Activated B cell treated with CpG ODN at 0.5 μM for 24 hours (primary cell): ENCODE measurements around the gene ANGPTL4. TPM values are rescaled to one million over a fixed set of nuclear protein-coding genes. Genes with fewer than 3 reads are reported as not detected.

ENCODE experiments used
- ATAC-seq: fragments of 200-7000 bp; cut with Tn5 transposase; one replicate; pipeline ENCODE4 v1.10.0; 2021; ENCODE audit warnings: low read depth, mild to moderate bottlenecking, moderate library complexity
- CTCF ChIA-PET: fragments of 350-600 bp; sonication (Branson Sonifier 250); formaldehyde crosslinking; loops from one replicate; lab custom pipeline; 2021; ENCODE audit warnings: antibody characterized with exemption; lab: Charles Lee
- POLR2A ChIA-PET: fragments of 350-600 bp; sonication (Branson Sonifier 250); formaldehyde crosslinking; loops from one replicate; lab custom pipeline; 2021; ENCODE audit warnings: antibody characterized with exemption; lab: Charles Lee
- DNase-seq: peaks from one replicate; pipeline ENCODE4 v3.0.0; 2022
- H3K27ac Mint-ChIP-seq: one replicate; pipeline ENCODE4 v1.8.0; 2020; ENCODE audit warnings: mixed read lengths
- H3K27me3 Mint-ChIP-seq: one replicate; pipeline ENCODE4 v1.8.0; 2021; ENCODE audit warnings: mixed read lengths
- H3K36me3 Mint-ChIP-seq: one replicate; pipeline ENCODE4 v1.8.0; 2021; ENCODE audit warnings: low read depth, mixed read lengths
- H3K4me1 Mint-ChIP-seq: one replicate; pipeline ENCODE4 v1.8.0; 2021; ENCODE audit warnings: mixed read lengths
- H3K4me3 Mint-ChIP-seq: one replicate; pipeline ENCODE4 v1.8.0; 2020; ENCODE audit warnings: mild to moderate bottlenecking, mixed read lengths
- H3K9me3 Mint-ChIP-seq: one replicate; pipeline ENCODE4 v1.8.0; 2020; ENCODE audit warnings: mixed read lengths
- intact Hi-C: fragments of 100-400 bp; cut with micrococcal nuclease; formaldehyde crosslinking; loops from one replicate; pipeline ENCODE4 v1.15.1; 2024
- total RNA-seq: library from RNA; stranded (reverse); gene quantifications from 2 replicates; pipeline ENCODE4 v1.2.3, GENCODE V29; 2022
- TF ChIP-seq, protein P1 (sequence below): fragments of 200-600 bp; IDR thresholded peaks from one replicate; pipeline ENCODE4 v1.8.0; 2022; ENCODE audit warnings: antibody characterized with exemption, mild to moderate bottlenecking

ANGPTL4 gene
- total RNA-seq, 1 donor from 2014 or later = not detected

DNA sequence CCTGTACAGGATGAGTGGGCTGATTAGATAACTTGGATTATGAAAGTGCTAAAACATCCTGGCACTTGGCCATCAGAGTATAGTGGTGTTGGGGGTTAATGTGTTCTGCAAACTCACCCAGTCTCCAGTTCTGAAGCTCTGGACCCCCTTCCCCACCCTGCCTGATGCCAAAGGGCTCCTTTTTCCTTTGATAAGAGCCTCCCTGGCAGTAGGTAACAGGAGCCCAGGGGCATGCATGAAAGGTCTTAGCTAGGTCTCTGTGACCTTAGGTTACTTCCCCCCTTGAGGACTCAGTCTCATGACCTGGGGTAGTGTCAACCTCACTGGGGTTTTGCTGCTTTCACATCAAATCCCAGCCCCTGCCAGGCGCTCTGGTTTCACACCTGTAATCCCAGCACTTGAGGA, 40.2 kb upstream of the ANGPTL4 start:
- H3K36me3 Mint-ChIP-seq = peaks cover 36% of the 10 kb centered on the region
- peak overlapping the region; percentile 4 for H3K4me3 Mint-ChIP-seq
- peaks cover 9% of the 10 kb centered on the region for H3K27me3 Mint-ChIP-seq
- no peaks in the 10 kb centered on the region for H3K9me3 Mint-ChIP-seq
- peaks cover 37% of the 10 kb centered on the region for H3K4me1 Mint-ChIP-seq
- intact Hi-C loops = loop anchor here (10.0 kb wide), 1 partner anchor 59 kb away; no protein-coding TSS in a partner anchor
- TF ChIP-seq, protein P1, sequence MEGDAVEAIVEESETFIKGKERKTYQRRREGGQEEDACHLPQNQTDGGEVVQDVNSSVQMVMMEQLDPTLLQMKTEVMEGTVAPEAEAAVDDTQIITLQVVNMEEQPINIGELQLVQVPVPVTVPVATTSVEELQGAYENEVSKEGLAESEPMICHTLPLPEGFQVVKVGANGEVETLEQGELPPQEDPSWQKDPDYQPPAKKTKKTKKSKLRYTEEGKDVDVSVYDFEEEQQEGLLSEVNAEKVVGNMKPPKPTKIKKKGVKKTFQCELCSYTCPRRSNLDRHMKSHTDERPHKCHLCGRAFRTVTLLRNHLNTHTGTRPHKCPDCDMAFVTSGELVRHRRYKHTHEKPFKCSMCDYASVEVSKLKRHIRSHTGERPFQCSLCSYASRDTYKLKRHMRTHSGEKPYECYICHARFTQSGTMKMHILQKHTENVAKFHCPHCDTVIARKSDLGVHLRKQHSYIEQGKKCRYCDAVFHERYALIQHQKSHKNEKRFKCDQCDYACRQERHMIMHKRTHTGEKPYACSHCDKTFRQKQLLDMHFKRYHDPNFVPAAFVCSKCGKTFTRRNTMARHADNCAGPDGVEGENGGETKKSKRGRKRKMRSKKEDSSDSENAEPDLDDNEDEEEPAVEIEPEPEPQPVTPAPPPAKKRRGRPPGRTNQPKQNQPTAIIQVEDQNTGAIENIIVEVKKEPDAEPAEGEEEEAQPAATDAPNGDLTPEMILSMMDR = no peak
- ChIA-PET POLR2A (interaction anchor here (0.5 to 2.0 kb wide), 5 partner anchors 57 to 257 kb away, joined by 3 to 6 read pairs (median 5); partner anchors contain the start of gene MARCHF2), CTCF (interaction anchor here (1.0 kb wide), 1 partner anchor 30 kb away, joined by 3 read pairs; no protein-coding TSS in a partner anchor)
- no peak for DNase-seq
- ATAC-seq = no peak
- no peak overlapping the region for H3K27ac Mint-ChIP-seq

DNA sequence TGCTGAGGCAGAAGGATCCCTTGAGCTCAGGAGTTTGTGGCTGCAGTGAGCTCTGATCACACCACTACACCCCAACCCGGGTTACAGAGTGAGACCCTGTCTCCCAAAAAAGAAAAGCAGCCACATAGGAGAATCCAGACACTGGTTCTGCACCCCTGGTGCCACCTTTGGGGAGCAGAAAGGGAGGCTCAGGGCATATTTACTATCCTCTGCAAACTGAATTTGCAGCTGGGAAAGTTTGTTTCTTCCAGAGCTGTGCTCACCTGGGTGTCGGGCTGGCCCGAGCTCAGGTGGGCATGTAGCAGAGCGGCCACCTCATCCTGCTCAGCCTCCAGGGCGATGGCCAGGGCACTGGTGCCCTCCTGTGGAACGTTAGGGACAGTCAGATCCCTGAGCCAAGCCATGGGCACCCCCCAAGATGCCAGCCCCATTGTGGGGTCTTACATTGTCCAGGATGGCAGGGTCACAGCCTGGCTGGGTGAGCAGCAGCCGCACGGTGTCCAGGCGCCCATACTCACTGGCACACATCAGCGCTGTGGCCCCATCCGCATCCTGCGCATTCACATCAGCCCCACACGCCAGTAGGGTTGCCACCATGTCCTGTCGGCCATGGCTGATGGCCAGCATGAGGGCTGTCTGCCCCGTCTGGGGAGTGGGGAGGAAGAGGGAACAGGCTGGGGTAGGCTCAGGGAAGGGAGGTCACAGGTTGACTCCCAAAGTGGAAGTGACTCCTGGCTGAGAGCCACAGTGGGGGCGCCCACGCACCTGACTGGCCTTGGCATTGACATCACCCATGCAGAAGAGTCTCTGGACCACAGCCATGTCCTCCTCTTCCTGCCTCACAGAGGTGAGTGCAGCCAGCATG, 39.5 kb upstream of the ANGPTL4 start:
- TF ChIP-seq, protein P1 = no peak
- Mint-ChIP-seq H3K4me3 (no peak overlapping the region), H3K36me3 (peaks cover 36% of the 10 kb centered on the region), H3K27ac (no peak overlapping the region), H3K4me1 (peaks cover 37% of the 10 kb centered on the region), H3K9me3 (no peaks in the 10 kb centered on the region), H3K27me3 (peaks cover 9% of the 10 kb centered on the region)
- ChIA-PET POLR2A (interaction anchor here (0.5 to 1.2 kb wide), 7 partner anchors 15 to 256 kb away, joined by 3 to 5 read pairs (median 4); no protein-coding TSS in a partner anchor), CTCF (interaction anchor here (1.0 kb wide), 1 partner anchor 29 kb away, joined by 3 read pairs; no protein-coding TSS in a partner anchor)
- no peak for ATAC-seq
- no peak for DNase-seq
- intact Hi-C loops = loop anchor here (10.0 kb wide), 1 partner anchor 60 kb away; no protein-coding TSS in a partner anchor

DNA sequence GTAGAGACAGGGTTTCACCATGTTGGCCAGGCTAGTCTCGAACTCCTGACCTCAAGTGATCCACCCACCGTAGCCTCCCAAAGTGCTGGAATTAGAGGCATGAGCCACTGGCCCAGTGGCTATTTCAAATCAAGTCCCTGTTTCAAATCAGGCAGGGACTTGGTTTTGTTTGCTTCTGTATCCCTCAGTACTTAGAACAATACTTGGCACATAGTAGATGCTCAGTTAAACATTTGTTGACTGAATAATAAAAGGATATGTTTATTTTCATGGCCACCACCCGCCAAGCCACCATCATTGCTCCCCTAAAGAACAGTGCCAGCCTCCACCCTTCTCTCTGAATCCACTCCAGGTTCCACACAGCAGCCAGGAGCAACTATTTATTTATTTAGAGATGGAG, 38.5 kb upstream of the ANGPTL4 start:
- Mint-ChIP-seq H3K27ac (no peak overlapping the region), H3K4me3 (no peak overlapping the region), H3K9me3 (no peaks in the 10 kb centered on the region), H3K4me1 (peaks cover 28% of the 10 kb centered on the region), H3K27me3 (peaks cover 9% of the 10 kb centered on the region), H3K36me3 (peaks cover 36% of the 10 kb centered on the region)
- DNase-seq (no peak), ATAC-seq (no peak)
- intact Hi-C loops = loop anchor here (10.0 kb wide), 1 partner anchor 61 kb away; no protein-coding TSS in a partner anchor
- TF ChIP-seq, protein P1 = no peak
- POLR2A ChIA-PET = interaction anchor here (1.2 kb wide), 1 partner anchor 58 kb away, joined by 5 read pairs; no protein-coding TSS in a partner anchor
- CTCF ChIA-PET = no interaction called here

DNA sequence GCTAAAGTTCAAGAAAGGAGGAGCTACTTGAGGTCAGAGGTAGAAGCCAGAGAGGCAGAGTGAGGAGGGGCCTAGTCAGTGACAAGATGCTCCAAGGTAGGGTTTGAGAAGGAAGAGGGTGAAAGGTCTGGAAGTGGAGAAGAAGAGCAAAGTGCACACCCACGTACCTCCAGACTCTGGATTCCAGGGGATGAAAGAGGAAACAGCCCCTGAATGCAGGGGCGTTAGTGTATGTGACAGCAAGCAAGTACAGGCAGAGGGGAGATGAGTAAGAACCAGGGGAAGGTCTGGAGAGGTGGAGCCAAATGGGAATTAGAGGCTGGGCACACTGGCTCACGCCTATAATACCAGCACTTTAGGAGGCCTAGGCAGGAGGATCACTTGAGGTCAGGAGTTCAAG, 34.0 kb upstream of the ANGPTL4 start:
- ATAC-seq = no peak
- Mint-ChIP-seq H3K27ac (no peak overlapping the region), H3K4me3 (no peak overlapping the region)

More for the DNA sequence above, 34.0 kb upstream of the ANGPTL4 start:
- H3K4me1 Mint-ChIP-seq = no peaks in the 10 kb centered on the region
- TF ChIP-seq, protein P1 = no peak
- DNase-seq = no peak
- no peaks in the 10 kb centered on the region for H3K36me3 Mint-ChIP-seq
- peaks cover 12% of the 10 kb centered on the region for H3K27me3 Mint-ChIP-seq
- ChIA-PET POLR2A (no interaction called here), CTCF (no interaction called here)
- intact Hi-C loops = loop anchor here (10.0 kb wide), 1 partner anchor 65 kb away; no protein-coding TSS in a partner anchor
- H3K9me3 Mint-ChIP-seq = no peaks in the 10 kb centered on the region
